Common myeloid progenitor, CD34-positive (primary cell): ENCODE data around the gene GAK.
A peak's percentile ranks its signal among the peaks of the same experiment; 100 is the strongest.
"Not testable (repeated sequence)": the region's sequence is repeated elsewhere in the genome, so short reads cannot be mapped to it uniquely, and the experiment has no call there.

ENCODE experiments used
- CTCF ChIA-PET: fragments of 350-600 bp; sonication (Branson Sonifier 250); formaldehyde crosslinking; loops from one replicate; lab custom pipeline; 2021; ENCODE audit warnings: antibody characterized with exemption; lab: Charles Lee
- POLR2A ChIA-PET: fragments of 350-600 bp; sonication (Branson Sonifier 250); formaldehyde crosslinking; loops from one replicate; lab custom pipeline; 2021; ENCODE audit warnings: antibody characterized with exemption; lab: Charles Lee
- DNase-seq, 3 donors: peaks; one replicate each; pipeline versions ENCODE4 v3.0.0 to v3.0.0-alpha.2; 2013
- H3K27ac ChIP-seq, 2 experiments: 1 replicate in 1 of 2; 2 replicates in 1 of 2; pipeline ENCODE4 v1.7.0; 2013; ENCODE audit warnings: inconsistent platforms in 2 of 2, low read length in 2 of 2, mild to moderate bottlenecking in 2 of 2, low read depth in 1 of 2, moderate library complexity in 1 of 2; ENCODE audit not compliant: severe bottlenecking in 2 of 2, insufficient read depth in 1 of 2, poor library complexity in 1 of 2
- H3K27me3 ChIP-seq, 5 experiments: replicated peaks in 2 of 5; 1 replicate in 3 of 5; 2 replicates in 2 of 5; pipeline versions ENCODE4 v1.6.1 to v1.7.0; 2013; ENCODE audit warnings: low read length in 4 of 5, mild to moderate bottlenecking in 2 of 5, moderate library complexity in 2 of 5, inconsistent platforms in 1 of 5; ENCODE audit not compliant: insufficient read depth in 5 of 5, control insufficient read depth in 4 of 5
- H3K36me3 ChIP-seq, 4 experiments: 1 replicate in 2 of 4; 2 replicates in 2 of 4; pipeline versions ENCODE4 v1.6.1 to v1.7.0; 2013; ENCODE audit warnings: low read length in 3 of 4, control low read depth in 1 of 4, mild to moderate bottlenecking in 1 of 4; ENCODE audit not compliant: control insufficient read depth in 4 of 4, insufficient read depth in 4 of 4
- H3K4me1 ChIP-seq, 4 experiments: 1 replicate in 3 of 4; 2 replicates in 1 of 4; pipeline versions ENCODE4 v1.6.1 to v1.7.1; 2013; ENCODE audit warnings: low read length in 3 of 4, mild to moderate bottlenecking in 3 of 4, control low read depth in 1 of 4, inconsistent platforms in 1 of 4, moderate library complexity in 1 of 4; ENCODE audit not compliant: control insufficient read depth in 4 of 4, insufficient read depth in 4 of 4; ENCODE audit errors: control extremely low read depth in 1 of 4
- H3K4me3 ChIP-seq, 7 experiments: 1 replicate in 4 of 7; 2 replicates in 3 of 7; pipeline versions ENCODE4 v1.5.1 to v1.7.0; 2013; ENCODE audit warnings: mild to moderate bottlenecking in 7 of 7, low read length in 6 of 7, moderate library complexity in 6 of 7, inconsistent platforms in 2 of 7, low read depth in 2 of 7, control low read depth in 1 of 7; ENCODE audit not compliant: insufficient read depth in 4 of 7, control insufficient read depth in 1 of 7; ENCODE audit errors: extremely low read depth in 1 of 7
- H3K9me3 ChIP-seq, 5 experiments: 1 replicate in 4 of 5; 2 replicates in 1 of 5; pipeline versions ENCODE4 v1.6.1 to v1.7.1; 2013; ENCODE audit warnings: low read length in 4 of 5, mild to moderate bottlenecking in 2 of 5, inconsistent platforms in 1 of 5, low read depth in 1 of 5, moderate library complexity in 1 of 5; ENCODE audit not compliant: control insufficient read depth in 4 of 5, insufficient read depth in 2 of 5; ENCODE audit errors: control extremely low read depth in 1 of 5
- WGBS: methylation state at CpG from one replicate; pipeline ENCODE4 v1.1.5; 2013; ENCODE audit not compliant: insufficient coverage; 5-methylcytosine and 5-hydroxymethylcytosine counted together

The GAK gene

DNA sequence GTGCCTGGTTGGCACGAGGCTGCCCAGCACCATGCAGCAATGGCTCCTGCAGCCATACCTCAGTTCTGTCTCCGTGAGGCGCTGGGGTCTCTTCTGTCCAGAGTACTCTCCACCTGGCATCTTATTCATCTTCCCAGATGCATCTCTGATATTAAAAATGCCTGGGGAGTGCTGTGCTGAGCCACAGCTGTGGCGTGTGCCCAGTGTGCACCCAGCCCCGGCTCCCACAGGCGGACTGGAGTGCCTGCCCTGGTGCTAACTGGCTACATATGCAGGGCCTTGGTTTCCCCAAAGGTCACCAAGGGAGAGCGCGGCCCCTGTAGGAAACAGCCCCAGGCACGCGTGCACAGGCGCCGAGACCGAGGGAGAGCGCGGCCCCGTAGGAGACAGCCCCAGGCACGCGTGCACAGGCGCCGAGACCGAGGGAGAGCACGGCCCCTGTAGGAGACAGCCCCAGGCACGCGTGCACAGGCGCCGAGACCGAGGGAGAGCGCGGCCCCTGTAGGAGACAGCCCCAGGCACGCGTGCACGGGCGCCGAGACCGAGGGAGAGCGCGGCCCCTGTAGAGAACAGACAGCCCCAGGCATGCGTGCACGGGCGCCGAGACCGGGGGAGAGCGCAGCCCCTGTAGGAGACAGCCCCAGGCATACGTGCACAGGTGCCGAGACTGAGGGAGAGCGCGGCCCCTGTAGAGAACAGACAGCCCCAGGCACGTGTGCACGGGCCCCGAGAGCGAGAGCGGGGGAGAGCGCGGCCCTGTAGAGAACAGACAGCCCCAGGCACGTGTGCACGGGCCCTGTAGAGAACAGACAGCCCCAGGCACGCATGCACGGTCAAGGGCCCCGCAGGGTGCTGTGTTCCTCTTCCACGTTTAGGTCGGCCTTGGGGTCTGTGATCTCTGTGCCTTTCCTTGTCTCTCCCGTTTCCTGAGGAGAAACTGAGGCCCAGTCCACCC is 14.7 kb upstream of the GAK start:
- CTCF ChIA-PET: no interaction called here
- no peaks in the 10 kb centered on the region for H3K9me3 ChIP-seq
- H3K36me3 ChIP-seq: no peaks in the 10 kb centered on the region
- peak overlapping the region in 3 of 7 experiments; percentile 28 to 46 (median 46) for H3K4me3 ChIP-seq
- WGBS: 70% methylated on average over 62 of the region's 62 CpGs
- DNase-seq: no peak
- no peak overlapping the region for H3K27ac ChIP-seq
- no peaks in the 10 kb centered on the region for H3K27me3 ChIP-seq
- POLR2A ChIA-PET: no interaction called here
- peaks cover 0 to 8% (median 1%) of the 10 kb centered on the region in 4 experiments for H3K4me1 ChIP-seq

DNA sequence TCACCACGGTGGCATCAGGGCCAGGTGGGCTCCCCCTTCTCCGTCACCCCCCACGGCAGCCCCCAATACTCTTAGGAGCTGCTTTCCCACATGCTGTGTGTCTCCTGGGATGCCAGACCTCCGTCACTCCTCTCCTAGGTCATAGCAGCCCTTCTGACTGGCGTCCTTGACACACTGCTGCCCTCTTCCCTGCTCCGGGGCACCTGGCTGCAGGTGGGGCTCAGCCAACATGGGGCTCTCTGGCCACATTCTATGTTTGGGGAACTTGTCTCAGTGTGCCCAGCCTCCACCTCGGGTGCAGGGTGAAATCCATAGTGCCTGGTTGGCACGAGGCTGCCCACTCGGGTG is 14.0 kb upstream of the GAK start:
- Histone ChIP-seq H3K27me3 (no peaks in the 10 kb centered on the region), H3K27ac (no peak overlapping the region), H3K9me3 (no peaks in the 10 kb centered on the region), H3K36me3 (no peaks in the 10 kb centered on the region), H3K4me3 (no peak overlapping the region), H3K4me1 (peaks cover 0 to 8% (median 1%) of the 10 kb centered on the region in 4 experiments)
- ChIA-PET POLR2A (interaction anchor here (0.6 kb wide), 1 partner anchor 22 kb away, joined by 3 read pairs; no protein-coding TSS in a partner anchor), CTCF (no interaction called here)
- DNase-seq: no peak
- 90% methylated on average over 7 of the region's 9 CpGs for WGBS

DNA sequence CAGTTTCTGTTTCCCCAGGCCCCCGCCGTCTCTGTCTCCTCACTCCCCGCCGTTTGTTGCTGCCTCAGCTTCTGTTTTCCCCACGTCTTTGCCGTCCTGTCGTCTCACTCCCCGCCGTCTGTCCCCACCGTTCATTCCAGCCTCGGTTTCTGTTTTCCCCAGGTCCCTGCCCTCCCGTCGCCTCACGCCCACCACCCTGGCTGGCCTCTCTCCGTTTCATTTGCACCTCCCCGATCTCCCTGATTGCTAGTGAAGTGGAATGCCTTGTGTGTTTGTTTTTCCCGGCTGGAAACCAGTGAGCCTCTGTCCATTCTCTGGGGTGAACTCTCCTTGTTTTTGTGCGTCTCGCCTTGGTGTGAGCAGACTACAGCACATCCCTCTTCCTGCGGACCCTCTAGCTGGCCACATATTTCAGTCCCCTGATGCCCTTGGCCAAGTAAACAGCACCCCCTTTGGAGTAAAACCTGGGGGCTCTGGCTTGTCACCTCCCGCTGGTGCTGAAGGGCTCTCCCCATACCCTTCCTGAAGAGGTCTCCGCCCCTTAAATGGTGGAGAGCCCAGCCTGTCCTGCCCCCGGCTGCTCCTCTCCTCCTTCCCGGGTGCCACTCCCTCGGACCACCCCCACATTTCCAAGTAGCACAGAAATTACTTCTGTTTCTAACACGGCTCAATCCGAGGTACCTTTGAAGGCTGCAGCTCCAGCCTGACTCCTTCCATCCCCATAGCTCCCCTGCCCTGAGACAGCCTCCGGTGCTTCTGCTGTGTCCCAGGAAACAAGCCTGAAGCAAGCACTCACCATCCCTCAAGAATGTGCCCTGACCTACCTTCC is 13.4 kb upstream of the GAK start:
- no peaks in the 10 kb centered on the region for H3K9me3 ChIP-seq
- ChIA-PET POLR2A (interaction anchor here (0.6 kb wide), 1 partner anchor 22 kb away, joined by 3 read pairs; no protein-coding TSS in a partner anchor), CTCF (no interaction called here)
- H3K27ac ChIP-seq: no peak overlapping the region
- H3K36me3 ChIP-seq: no peaks in the 10 kb centered on the region
- H3K4me1 ChIP-seq: peaks cover 0 to 8% (median 1%) of the 10 kb centered on the region in 4 experiments
- 80% methylated on average over 27 of the region's 28 CpGs for WGBS
- no peaks in the 10 kb centered on the region for H3K27me3 ChIP-seq
- no peak for DNase-seq
- no peak overlapping the region for H3K4me3 ChIP-seq

DNA sequence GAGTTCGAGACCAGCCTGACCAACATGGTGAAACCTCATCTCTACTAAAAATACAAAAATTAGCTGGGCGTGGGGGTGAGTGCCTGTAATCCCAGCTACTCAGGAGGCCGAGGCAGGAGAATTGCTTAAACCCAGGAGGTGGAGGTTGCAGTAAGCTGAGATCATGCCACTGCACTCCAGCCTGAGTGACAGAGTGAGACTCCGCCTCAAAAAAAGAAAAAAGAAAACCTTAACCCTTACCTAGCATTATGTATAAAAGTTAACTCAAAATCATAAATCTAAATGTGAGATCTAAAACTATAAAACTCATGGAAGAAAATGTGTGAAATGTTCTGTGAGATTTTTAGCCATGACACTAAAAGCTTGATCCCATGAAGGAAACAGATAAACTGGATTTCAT is 7.4 kb upstream of the GAK start:
- WGBS: 100% methylated on average over 1 of the region's 4 CpGs
- H3K36me3 ChIP-seq, H3K4me1 ChIP-seq, H3K9me3 ChIP-seq, H3K27me3 ChIP-seq, H3K27ac ChIP-seq, DNase-seq, H3K4me3 ChIP-seq, POLR2A ChIA-PET: not testable (repeated sequence)
- CTCF ChIA-PET: interaction anchor here (1.3 to 1.6 kb wide), 3 partner anchors 24 to 48 kb away, joined by 3 to 4 read pairs (median 3); no protein-coding TSS in a partner anchor

DNA sequence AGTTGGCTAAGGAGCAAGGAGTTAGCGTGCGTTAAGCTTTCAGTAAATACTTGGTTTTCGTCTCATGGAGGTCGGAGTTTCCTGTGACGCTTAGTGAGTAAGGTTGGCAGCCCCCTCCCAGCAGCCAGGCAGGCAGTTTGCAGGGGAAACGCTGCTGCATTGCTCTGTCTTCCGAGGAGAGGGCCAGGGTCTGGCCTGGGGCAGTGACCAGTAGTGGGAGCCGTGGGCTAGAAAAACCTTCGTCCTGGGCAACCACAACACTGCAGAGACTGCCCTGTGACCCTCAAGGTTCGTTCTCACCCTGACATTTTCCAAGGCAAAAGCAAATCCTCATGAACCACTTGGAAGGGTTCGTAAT is 576 bp upstream of the GAK start:
- H3K9me3 ChIP-seq: no peaks in the 10 kb centered on the region
- H3K4me3 ChIP-seq: peak overlapping the region; percentile 86 to 99 (median 97)
- CTCF ChIA-PET: interaction anchor here (1.1 to 2.1 kb wide), 2 partner anchors 10 to 55 kb away, joined by 3 to 8 read pairs; partner anchors contain the start of gene IDUA
- no peaks in the 10 kb centered on the region for H3K27me3 ChIP-seq
- no peak for DNase-seq
- H3K36me3 ChIP-seq: peaks cover 0 to 5% (median 0%) of the 10 kb centered on the region in 4 experiments
- WGBS: 6% methylated on average over 10 of the region's 11 CpGs
- peaks cover 11 to 30% (median 21%) of the 10 kb centered on the region in 4 experiments for H3K4me1 ChIP-seq
- H3K27ac ChIP-seq: peak overlapping the region; percentile 81 to 94
- POLR2A ChIA-PET: interaction anchor here (1.0 kb wide), 1 partner anchor 77 kb away, joined by 4 read pairs; no protein-coding TSS in a partner anchor

DNA sequence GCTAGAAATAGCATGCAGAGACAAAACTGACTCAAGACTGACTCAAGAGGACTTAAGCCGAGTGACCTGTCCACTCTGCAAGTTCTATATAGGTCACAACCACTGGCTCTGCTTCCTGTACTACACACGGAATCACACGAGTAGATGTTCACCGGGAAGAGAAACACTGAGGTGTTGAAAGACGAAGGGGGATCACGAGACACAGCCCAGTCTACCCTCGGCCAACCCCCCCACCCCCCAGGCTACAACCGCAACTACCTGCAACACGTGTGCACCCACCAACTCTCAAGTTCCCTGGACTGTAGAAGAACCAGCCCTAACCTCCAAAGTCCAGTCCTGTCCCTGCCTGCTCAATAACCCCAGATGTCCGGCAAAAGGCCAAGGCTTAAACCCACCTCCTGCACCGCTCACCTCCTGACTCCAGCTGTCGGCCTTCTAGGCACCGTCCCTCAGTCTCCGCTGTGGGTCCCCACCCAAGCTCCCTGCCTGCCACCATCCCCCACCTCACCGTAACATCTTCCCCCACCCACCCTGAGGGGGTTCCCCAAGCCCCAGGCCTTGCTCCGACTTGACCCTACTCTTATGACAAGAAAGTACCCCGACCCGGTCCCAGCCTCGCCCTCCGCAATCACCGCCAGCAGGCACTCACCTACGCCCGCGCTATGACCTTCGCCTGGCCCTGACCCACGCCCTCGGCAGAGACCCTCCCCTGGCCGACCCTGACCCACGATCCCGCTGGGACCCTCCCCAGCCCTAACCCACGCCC is 739 bp downstream of the GAK start:
- H3K4me1 ChIP-seq: peaks cover 11 to 30% (median 21%) of the 10 kb centered on the region in 4 experiments

More for the DNA sequence above, 739 bp downstream of the GAK start:
- Histone ChIP-seq H3K36me3 (peaks cover 0 to 5% (median under 1%) of the 10 kb centered on the region in 4 experiments), H3K27ac (peak overlapping the region; percentile 90 to 94), H3K4me3 (peak overlapping the region; percentile 86 to 99 (median 97)), H3K9me3 (no peaks in the 10 kb centered on the region), H3K27me3 (no peaks in the 10 kb centered on the region)
- CTCF ChIA-PET: interaction anchor here (1.0 to 2.4 kb wide), 7 partner anchors 9 to 189 kb away, joined by 3 to 10 read pairs (median 3); partner anchors contain the start of gene IDUA
- POLR2A ChIA-PET: interaction anchor here (0.9 to 1.5 kb wide), 4 partner anchors 8 to 118 kb away, joined by 3 to 7 read pairs (median 4); partner anchors contain the start of gene IDUA
- WGBS: 5% methylated on average over 19 of the region's 31 CpGs
- DNase-seq: peak in 2 of 3 donors; percentile 50 to 55
